ENCODE data around the gene CP. TPM values are rescaled to one million over a fixed set of nuclear protein-coding genes. Genes with fewer than 3 reads are reported as not detected.
"Not testable (repeated sequence)": the region's sequence is repeated elsewhere in the genome, so short reads cannot be mapped to it uniquely, and the experiment has no call there.

Gene CP
- total and polyA plus RNA-seq, 2 of the 13 experiments (the other 11 are each of a cell fraction or from before 2014, with no cell fraction given): 42.6 to 789 TPM

DNA sequence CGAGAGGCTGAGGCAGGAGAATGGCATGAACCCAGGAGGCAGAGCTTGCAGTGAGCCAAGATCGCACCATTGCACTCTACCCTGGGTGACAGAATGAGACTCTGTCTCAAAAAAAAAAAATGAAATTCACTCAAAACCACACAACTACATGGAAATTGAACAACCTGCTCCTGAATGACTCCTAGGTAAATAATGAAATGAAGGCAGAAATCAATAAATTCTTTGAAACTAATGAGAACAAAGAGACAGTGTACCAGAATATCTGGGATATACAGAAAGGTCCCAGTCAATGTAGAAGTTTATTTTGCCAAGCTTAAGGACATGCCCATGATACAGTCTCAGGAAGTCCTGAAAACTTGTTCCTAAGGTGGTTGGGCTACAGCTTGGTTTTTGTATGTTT lies 16.6 kb upstream of the CP start (continued):
- TF ChIP-seq GATAD2A (CRISPR knock-in tag; IDR thresholded peaks at IDR 0.05): peak; percentile 77
- peak; percentile 48; the same call in 1 of the 2 replicates for TF ChIP-seq ARID3A (IDR thresholded peaks at IDR 0.05; ENCODE audit: low read depth, low read length)
- not testable (repeated sequence) for TF ChIP-seq SOX13 (IDR thresholded peaks at IDR 0.05); FOXP1 (IDR thresholded peaks at IDR 0.05); FOXA1 (IDR thresholded peaks at IDR 0.05); CREM (CRISPR knock-in tag; IDR thresholded peaks at IDR 0.05)
- TF ChIP-seq SOX13 (CRISPR knock-in tag; conservative IDR thresholded peaks at IDR 0.05 in 1 of 2, IDR thresholded peaks at IDR 0.05 in 1 of 2): peak in 1 of 2 experiments; percentile 29; a peak in 1 of 4 replicates
- peak; percentile 33; the same call in 1 of the 2 replicates for TF ChIP-seq FOXP1 (CRISPR knock-in tag; IDR thresholded peaks at IDR 0.05)
- 0 out of 2 replicates have a peak, but pooled peaks have one; percentile 24 for TF ChIP-seq FOXA1 (CRISPR knock-in tag; IDR thresholded peaks at IDR 0.05)
- peak; percentile 57 for TF ChIP-seq RARA (CRISPR knock-in tag; IDR thresholded peaks at IDR 0.05)
- TF ChIP-seq HNF4A (CRISPR knock-in tag; IDR thresholded peaks at IDR 0.05): 0 out of 2 replicates have a peak, but pooled peaks have one; percentile 17
- TF ChIP-seq PAXIP1 (CRISPR knock-in tag; conservative IDR thresholded peaks at IDR 0.05): peak; percentile 75
- TF ChIP-seq, protein P1, sequence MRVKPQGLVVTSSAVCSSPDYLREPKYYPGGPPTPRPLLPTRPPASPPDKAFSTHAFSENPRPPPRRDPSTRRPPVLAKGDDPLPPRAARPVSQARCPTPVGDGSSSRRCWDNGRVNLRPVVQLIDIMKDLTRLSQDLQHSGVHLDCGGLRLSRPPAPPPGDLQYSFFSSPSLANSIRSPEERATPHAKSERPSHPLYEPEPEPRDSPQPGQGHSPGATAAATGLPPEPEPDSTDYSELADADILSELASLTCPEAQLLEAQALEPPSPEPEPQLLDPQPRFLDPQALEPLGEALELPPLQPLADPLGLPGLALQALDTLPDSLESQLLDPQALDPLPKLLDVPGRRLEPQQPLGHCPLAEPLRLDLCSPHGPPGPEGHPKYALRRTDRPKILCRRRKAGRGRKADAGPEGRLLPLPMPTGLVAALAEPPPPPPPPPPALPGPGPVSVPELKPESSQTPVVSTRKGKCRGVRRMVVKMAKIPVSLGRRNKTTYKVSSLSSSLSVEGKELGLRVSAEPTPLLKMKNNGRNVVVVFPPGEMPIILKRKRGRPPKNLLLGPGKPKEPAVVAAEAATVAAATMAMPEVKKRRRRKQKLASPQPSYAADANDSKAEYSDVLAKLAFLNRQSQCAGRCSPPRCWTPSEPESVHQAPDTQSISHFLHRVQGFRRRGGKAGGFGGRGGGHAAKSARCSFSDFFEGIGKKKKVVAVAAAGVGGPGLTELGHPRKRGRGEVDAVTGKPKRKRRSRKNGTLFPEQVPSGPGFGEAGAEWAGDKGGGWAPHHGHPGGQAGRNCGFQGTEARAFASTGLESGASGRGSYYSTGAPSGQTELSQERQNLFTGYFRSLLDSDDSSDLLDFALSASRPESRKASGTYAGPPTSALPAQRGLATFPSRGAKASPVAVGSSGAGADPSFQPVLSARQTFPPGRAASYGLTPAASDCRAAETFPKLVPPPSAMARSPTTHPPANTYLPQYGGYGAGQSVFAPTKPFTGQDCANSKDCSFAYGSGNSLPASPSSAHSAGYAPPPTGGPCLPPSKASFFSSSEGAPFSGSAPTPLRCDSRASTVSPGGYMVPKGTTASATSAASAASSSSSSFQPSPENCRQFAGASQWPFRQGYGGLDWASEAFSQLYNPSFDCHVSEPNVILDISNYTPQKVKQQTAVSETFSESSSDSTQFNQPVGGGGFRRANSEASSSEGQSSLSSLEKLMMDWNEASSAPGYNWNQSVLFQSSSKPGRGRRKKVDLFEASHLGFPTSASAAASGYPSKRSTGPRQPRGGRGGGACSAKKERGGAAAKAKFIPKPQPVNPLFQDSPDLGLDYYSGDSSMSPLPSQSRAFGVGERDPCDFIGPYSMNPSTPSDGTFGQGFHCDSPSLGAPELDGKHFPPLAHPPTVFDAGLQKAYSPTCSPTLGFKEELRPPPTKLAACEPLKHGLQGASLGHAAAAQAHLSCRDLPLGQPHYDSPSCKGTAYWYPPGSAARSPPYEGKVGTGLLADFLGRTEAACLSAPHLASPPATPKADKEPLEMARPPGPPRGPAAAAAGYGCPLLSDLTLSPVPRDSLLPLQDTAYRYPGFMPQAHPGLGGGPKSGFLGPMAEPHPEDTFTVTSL (CRISPR knock-in tag; IDR thresholded peaks at IDR 0.05; ENCODE audit: borderline replicate concordance): peak; percentile 51; the same call in 1 of the 2 replicates
- peak; percentile 85 for TF ChIP-seq BCL6 (CRISPR knock-in tag; IDR thresholded peaks at IDR 0.05)
- TF ChIP-seq NCOR1 (IDR thresholded peaks at IDR 0.05; ENCODE audit: borderline replicate concordance, low read length): peak; percentile 27; the same call in 1 of the 2 replicates
- TF ChIP-seq ZNF510 (CRISPR knock-in tag; IDR thresholded peaks at IDR 0.05; ENCODE audit: low read depth): 0 out of 2 replicates have a peak, but pooled peaks have one; percentile 52
- 0 out of 2 replicates have a peak, but pooled peaks have one; percentile 23 for TF ChIP-seq MIXL1 (CRISPR knock-in tag; IDR thresholded peaks at IDR 0.05)
- TF ChIP-seq, protein P2, sequence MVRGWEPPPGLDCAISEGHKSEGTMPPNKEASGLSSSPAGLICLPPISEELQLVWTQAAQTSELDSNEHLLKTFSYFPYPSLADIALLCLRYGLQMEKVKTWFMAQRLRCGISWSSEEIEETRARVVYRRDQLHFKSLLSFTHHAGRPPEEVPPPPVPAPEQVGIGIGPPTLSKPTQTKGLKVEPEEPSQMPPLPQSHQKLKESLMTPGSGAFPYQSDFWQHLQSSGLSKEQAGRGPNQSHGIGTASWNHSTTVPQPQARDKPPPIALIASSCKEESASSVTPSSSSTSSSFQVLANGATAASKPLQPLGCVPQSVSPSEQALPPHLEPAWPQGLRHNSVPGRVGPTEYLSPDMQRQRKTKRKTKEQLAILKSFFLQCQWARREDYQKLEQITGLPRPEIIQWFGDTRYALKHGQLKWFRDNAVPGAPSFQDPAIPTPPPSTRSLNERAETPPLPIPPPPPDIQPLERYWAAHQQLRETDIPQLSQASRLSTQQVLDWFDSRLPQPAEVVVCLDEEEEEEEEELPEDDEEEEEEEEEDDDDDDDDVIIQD (CRISPR knock-in tag; IDR thresholded peaks at IDR 0.05; ENCODE audit: low read depth): peak; percentile 16; the same call in 1 of the 2 replicates
- peak; percentile 16; the same call in 1 of the 2 replicates for TF ChIP-seq FOXJ3 (CRISPR knock-in tag; IDR thresholded peaks at IDR 0.05; ENCODE audit: borderline replicate concordance)
- peak; percentile 46; the same call in 1 of the 2 replicates for TF ChIP-seq CREM (IDR thresholded peaks at IDR 0.05)

Data from HepG2 (cell line).